Heart left ventricle (tissue), 13 donors: ENCODE measurements around the gene ASB5.

ENCODE experiments used
- CTCF ChIP-seq, 12 donors: fragments of 200-600 bp; sonication (generic) in 4 of 12; IDR thresholded peaks; one replicate each; pipeline versions ENCODE4 v1.5.0 to v1.8.0; 2018 to 2022; ENCODE audit warnings: antibody characterized with exemption in 12 of 12, mild to moderate bottlenecking in 5 of 12
- POLR2A ChIP-seq, 2 donors: fragments of 450-650 bp; IDR thresholded peaks; one replicate each; pipeline ENCODE4 v1.6.1; 2017; ENCODE audit warnings: antibody characterized with exemption in 2 of 2, mild to moderate bottlenecking in 2 of 2, moderate library complexity in 2 of 2
- donor health status: ischemic (EF 13 %, LVEDD 7.1; RV severe dilation, severe dysfunction).
- donor health status: DM: no; HTN: yes; CAD: no.
- donor health status: DM: no; HTN: no; CAD: no.
- donor health status: ischemic (EF 25% LVEDD 6.9; RV normal size, moderate dysfunction).
- donor health status: ischemic (EF 25% LVEDD 5.7; RV mildly dilated, moderate dysfunction).
- donor health status: ischemic (EF 35%, LVEDD 5.7; RV mildly dilated, moderate dysfunction).
- donor health status: nonischemic (EF 11% LVEDD 7.7; RV severe dilation, severe dysfunction).
- donor health status: DM: yes; HTN: yes; CAD: no.
- donor health status: PGD.
- donor health status: ischemic (EF 29% LVEDD 5.4; RV normal size, mild dysfunction).
- donor health status: nonischemic (EF 23%, LVEDD 6.1; RV moderate dilation, normal function).

DNA sequence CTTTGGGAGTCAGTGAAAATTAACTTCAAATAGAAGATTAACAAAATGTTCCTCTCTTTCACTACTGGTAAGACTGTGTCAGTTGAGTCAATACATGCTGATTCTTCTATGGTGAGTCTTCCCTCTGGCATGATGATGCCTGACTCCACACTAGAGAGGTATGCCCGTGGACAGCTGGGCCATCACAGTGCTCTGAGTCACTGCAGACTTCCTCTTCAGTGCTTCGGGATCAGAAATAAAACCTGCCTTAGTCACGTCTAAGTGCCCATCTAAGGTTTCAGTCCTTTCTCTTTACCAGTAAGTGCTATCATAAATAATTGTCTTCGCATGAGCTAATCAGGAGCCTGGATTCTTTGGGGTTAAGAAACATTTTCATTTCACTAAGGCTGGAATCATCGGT lies 1.6 kb upstream of the ASB5 start:
- TF ChIP-seq CTCF (IDR thresholded peaks at IDR 0.05) (no peak), POLR2A (IDR thresholded peaks at IDR 0.05) (no peak)
